HepG2 (cell line): Measurements from ENCODE around the gene NPEPL1. TPM values are rescaled to one million over a fixed set of nuclear protein-coding genes. Genes with fewer than 3 reads are reported as not detected.

Experiments
- ARID2 ChIP-seq: sonication (generic); formaldehyde crosslinking; IDR thresholded peaks from 2 replicates; pipeline ENCODE4 v1.8.1; 2022; ENCODE audit warnings: mild to moderate bottlenecking, missing genetic modification reagents, borderline replicate concordance
- CREB1 ChIP-seq, 2 experiments: fragments of 450-650 bp in 1 of 2; IDR thresholded peaks; 2 replicates each; pipeline ENCODE4 v1.6.1; 2016 to 2017; ENCODE audit warnings: control low read depth in 1 of 2, mild to moderate bottlenecking in 1 of 2, missing compliant biosample characterization in 1 of 2, missing genetic modification characterization in 1 of 2
- DBP ChIP-seq: sonication (generic); formaldehyde crosslinking; IDR thresholded peaks from 2 replicates; pipeline ENCODE4 v1.4.0; 2020; ENCODE audit warnings: missing genetic modification reagents; ENCODE audit errors: not compliant biosample characterization
- ESRRA ChIP-seq: sonication (generic); formaldehyde crosslinking; IDR thresholded peaks from 2 replicates; pipeline ENCODE4 v1.5.1; 2020; ENCODE audit warnings: mild to moderate bottlenecking, low read depth, missing genetic modification reagents
- FOSL1 ChIP-seq: sonication (generic); formaldehyde crosslinking; IDR thresholded peaks from 2 replicates; pipeline ENCODE4 v1.9.0; 2021; ENCODE audit warnings: missing genetic modification reagents, borderline replicate concordance
- GABPB1 ChIP-seq: IDR thresholded peaks from 2 replicates; pipeline ENCODE4 v1.6.1; 2016; ENCODE audit warnings: mild to moderate bottlenecking, missing genetic modification reagents, moderate library complexity, missing compliant biosample characterization
- GATA4 ChIP-seq: sonication (generic); IDR thresholded peaks from 2 replicates; pipeline ENCODE4 v1.6.1; 2016; ENCODE audit warnings: antibody characterized with exemption, low read depth, borderline replicate concordance
- IRF1 ChIP-seq: sonication (generic); formaldehyde crosslinking; IDR thresholded peaks from 2 replicates; pipeline ENCODE4 v1.4.0; 2020; ENCODE audit warnings: low read depth, mild to moderate bottlenecking, missing genetic modification reagents
- IRF9 ChIP-seq: sonication (generic); formaldehyde crosslinking; IDR thresholded peaks from 2 replicates; pipeline ENCODE4 v1.8.0; 2022; ENCODE audit warnings: missing genetic modification reagents, mild to moderate bottlenecking, borderline replicate concordance
- JUND ChIP-seq: sonication (generic); formaldehyde crosslinking; IDR thresholded peaks from 2 replicates; pipeline ENCODE4 v1.8.0; 2022; ENCODE audit warnings: mild to moderate bottlenecking, missing genetic modification reagents
- KAT8 ChIP-seq: IDR thresholded peaks from 2 replicates; pipeline ENCODE4 v1.6.1; 2016; ENCODE audit warnings: missing genetic modification reagents, missing compliant biosample characterization
- KDM4B ChIP-seq: sonication (generic); formaldehyde crosslinking; IDR thresholded peaks from 2 replicates; pipeline ENCODE4 v1.4.0; 2020; ENCODE audit warnings: missing genetic modification reagents
- KMT2A ChIP-seq: sonication (generic); formaldehyde crosslinking; IDR thresholded peaks from 2 replicates; pipeline ENCODE4 v1.4.0; 2020; ENCODE audit warnings: missing genetic modification reagents
- MIXL1 ChIP-seq: IDR thresholded peaks from 2 replicates; pipeline ENCODE4 v1.6.1; 2016
- PHF20 ChIP-seq: sonication (generic); formaldehyde crosslinking; IDR thresholded peaks from 2 replicates; pipeline ENCODE4 v1.5.0; 2020; ENCODE audit warnings: mild to moderate bottlenecking, missing genetic modification reagents
- PHF8 ChIP-seq: sonication (generic); formaldehyde crosslinking; IDR thresholded peaks from 2 replicates; pipeline ENCODE4 v1.5.0; 2020; ENCODE audit warnings: missing genetic modification reagents
- POLR2AphosphoS5 ChIP-seq: IDR thresholded peaks from 2 replicates; pipeline ENCODE4 v1.6.1; 2012; ENCODE audit warnings: low read depth, low read length
- ZFP37 ChIP-seq: sonication (generic); formaldehyde crosslinking; IDR thresholded peaks from 2 replicates; pipeline ENCODE4 v1.4.0; 2020; ENCODE audit warnings: missing genetic modification reagents, borderline replicate concordance
- ZNF10 ChIP-seq: sonication (generic); formaldehyde crosslinking; IDR thresholded peaks from 2 replicates; pipeline ENCODE4 v1.4.0; 2020; ENCODE audit warnings: mild to moderate bottlenecking, low read depth, missing genetic modification reagents, borderline replicate concordance
- ZNF17 ChIP-seq: sonication (generic); formaldehyde crosslinking; IDR thresholded peaks from 2 replicates; pipeline ENCODE4 v1.5.0; 2020; ENCODE audit warnings: mild to moderate bottlenecking, missing genetic modification reagents
- ZNF282 ChIP-seq: fragments of 450-650 bp; IDR thresholded peaks from 2 replicates; pipeline ENCODE4 v1.6.1; 2018; ENCODE audit not compliant: partially characterized antibody
- ZNF329 ChIP-seq: sonication (generic); formaldehyde crosslinking; IDR thresholded peaks from 2 replicates; pipeline ENCODE4 v1.9.0; 2021; ENCODE audit warnings: low read depth, mild to moderate bottlenecking, missing genetic modification reagents
- ZNF549 ChIP-seq: sonication (generic); formaldehyde crosslinking; IDR thresholded peaks from 2 replicates; pipeline ENCODE4 v1.5.0; 2020; ENCODE audit warnings: missing genetic modification reagents
- ZNF605 ChIP-seq: sonication (generic); formaldehyde crosslinking; IDR thresholded peaks from 2 replicates; pipeline ENCODE4 v1.8.0; 2022; ENCODE audit warnings: mild to moderate bottlenecking, missing genetic modification reagents
- ZNF678 ChIP-seq: sonication (generic); formaldehyde crosslinking; IDR thresholded peaks from 2 replicates; pipeline ENCODE4 v1.4.0; 2020; ENCODE audit warnings: mild to moderate bottlenecking, missing genetic modification reagents
- ZNF720 ChIP-seq: sonication (generic); formaldehyde crosslinking; IDR thresholded peaks from 2 replicates; pipeline ENCODE4 v1.4.0; 2020; ENCODE audit warnings: missing genetic modification reagents
- ZNF83 ChIP-seq: sonication (generic); formaldehyde crosslinking; IDR thresholded peaks from 2 replicates; pipeline ENCODE4 v1.4.0; 2020; ENCODE audit warnings: missing genetic modification reagents, mild to moderate bottlenecking, borderline replicate concordance
- ZNF839 ChIP-seq: sonication (generic); formaldehyde crosslinking; IDR thresholded peaks from 2 replicates; pipeline ENCODE4 v1.4.0; 2020; ENCODE audit warnings: missing genetic modification reagents, mild to moderate bottlenecking, borderline replicate concordance
- ZSCAN20 ChIP-seq: sonication (generic); formaldehyde crosslinking; IDR thresholded peaks from 2 replicates; pipeline ENCODE4 v1.4.0; 2020; ENCODE audit warnings: missing genetic modification reagents, mild to moderate bottlenecking, borderline replicate concordance
- polyA plus RNA-seq, 8 experiments: library from polyadenylated mRNA; depleted of rRNA in 3 of 8; stranded (reverse) in 7 of 8; unstranded in 1 of 8; fragments of >200 nt; fragmentation: Illumina TruSeq in 4 of 8; extraction: Trizol in 4 of 8; gene quantifications; 2 replicates each; pipeline versions ENCODE4 v1.2.1 to v1.2.3, GENCODE V29; 2011 to 2016; ENCODE audit warnings: low read depth in 4 of 8, missing spikeins in 1 of 8, mixed read lengths in 1 of 8; ENCODE audit not compliant: insufficient read depth in 1 of 8
- total RNA-seq, 5 experiments: library from RNA; depleted of rRNA; stranded (reverse); fragments of >200 nt; fragmentation: Illumina TruSeq; extraction: Trizol; gene quantifications; 2 replicates each; pipeline ENCODE4 v1.2.3, GENCODE V29; 2016; ENCODE audit warnings: low read depth in 1 of 5

NPEPL1 gene
- total and polyA plus RNA-seq, 2 of the 13 experiments (the other 11 are each of a cell fraction or from before 2014, with no cell fraction given), result 4.1 to 7.5 TPM

- TF ChIP-seq KMT2A (peak; percentile 69), MIXL1 (CRISPR knock-in tag) (0 out of 2 replicates have a peak, but pooled peaks have one; percentile 25), PHF20 (CRISPR knock-in tag) (peak; percentile 61; the same call in 1 of the 2 replicates), ESRRA (CRISPR knock-in tag) (no peak), ZNF10 (CRISPR knock-in tag) (no peak), FOSL1 (CRISPR knock-in tag) (no peak), JUND (CRISPR knock-in tag) (peak; percentile 41; the same call in 1 of the 2 replicates), DBP (no peak), ZNF549 (CRISPR knock-in tag) (no peak), ZNF282 (no peak), IRF1 (CRISPR knock-in tag) (no peak), GATA4 (no peak), POLR2AphosphoS5 (peak; percentile 57), ZSCAN20 (no peak), IRF9 (no peak; the same call in 1 of the 2 replicates), ZFP37 (peak; percentile 54; the same call in 1 of the 2 replicates), ZNF720 (no peak), ARID2 (0 out of 2 replicates have a peak, but pooled peaks have one; percentile 7), GABPB1 (peak; percentile 81), ZNF17 (no peak), CREB1 (IDR thresholded peaks at IDR 0.05) (peak; percentile 14; the same call in 1 of the 2 replicates), CREB1 (CRISPR knock-in tag; IDR thresholded peaks at IDR 0.05) (peak; percentile 65), PHF8 (CRISPR knock-in tag) (no peak), ZNF678 (CRISPR knock-in tag) (0 out of 2 replicates have a peak, but pooled peaks have one; percentile 2), KDM4B (peak; percentile 33; the same call in 1 of the 2 replicates), ZNF605 (CRISPR knock-in tag) (0 out of 2 replicates have a peak, but pooled peaks have one; percentile 5), ZNF329 (CRISPR knock-in tag) (no peak), ZNF839 (CRISPR knock-in tag) (no peak), ZNF83 (CRISPR knock-in tag) (peak; percentile 38; the same call in 1 of the 2 replicates), KAT8 (peak; percentile 29; the same call in 1 of the 2 replicates)
Observed at GRCh38 chr20:58651946-58652605, 40.5 kb upstream of the NPEPL1 start (continued).
